Epithelial cell of proximal tubule (primary cell): ENCODE measurements around the gene AMBRA1. TPM values are rescaled to one million over a fixed set of nuclear protein-coding genes. Genes with fewer than 3 reads are reported as not detected.
A peak's percentile ranks its signal among the peaks of the same experiment; 100 is the strongest.

ENCODE experiments used
- DNase-seq: peaks from one replicate; pipeline ENCODE4 v3.0.0-alpha.2; 2011; ENCODE audit warnings: low read depth
- H3K4me3 ChIP-seq: 2 replicates; pipeline ENCODE4 v1.5.1; 2011; ENCODE audit warnings: low read depth, mild to moderate bottlenecking, low read length
- CTCF ChIP-seq: conservative IDR thresholded peaks from 2 replicates; pipeline ENCODE4 v1.5.1; 2012; ENCODE audit warnings: low read depth, mild to moderate bottlenecking, low read length
- total RNA-seq: library from RNA; depleted of rRNA; stranded (reverse); fragments of >200 nt; gene quantifications from 2 replicates; pipeline ENCODE4 v1.2.3, GENCODE V29; 2015

Gene AMBRA1
- total RNA-seq, result 15.3 and 21.0 TPM in 2 replicates

GRCh38 chr11:46593550-46594373 is at the start of gene AMBRA1:
Gene AMBRA1 (minus strand): TSS chr11:46594023. CDS start chr11:46548380, 45,643 bp downstream.
- TF ChIP-seq CTCF, result no peak
- DNase-seq, result peak; percentile 75

GRCh38 chr11:46643531-46643930 is 49.7 kb upstream of the AMBRA1 start:
- DNase-seq, result no peak
- no peak overlapping the region for H3K4me3 ChIP-seq
- no peak for TF ChIP-seq CTCF

More at GRCh38 chr11:46593550-46594373, at the start of gene AMBRA1:
- peak within 1 kb of the TSS; percentile 97 for H3K4me3 ChIP-seq

GRCh38 chr11:46642627-46643335 is 49.0 kb upstream of the AMBRA1 start:
- no peak for TF ChIP-seq CTCF
- H3K4me3 ChIP-seq, result no peak overlapping the region
- no peak for DNase-seq

- no peak for DNase-seq
- H3K4me3 ChIP-seq, result no peak overlapping the region
- TF ChIP-seq CTCF, result no peak
These were observed 47.8 kb upstream of the AMBRA1 start for GRCh38 chr11:46641639-46642038.

- H3K4me3 ChIP-seq, result no peak overlapping the region
- DNase-seq, result no peak
- no peak for TF ChIP-seq CTCF
These were observed 46.4 kb upstream of the AMBRA1 start for GRCh38 chr11:46640036-46640788.

- no peak for TF ChIP-seq CTCF
- no peak overlapping the region for H3K4me3 ChIP-seq
- no peak for DNase-seq
These were observed 45.5 kb upstream of the AMBRA1 start for GRCh38 chr11:46639197-46639839.
